Stimulated activated CD4-positive, alpha-beta T cell treated with anti-CD3 and anti-CD28 coated beads, Interleukin-4, amount 100 ng/mL, for 48 hours (primary cell): Measurements from ENCODE around the gene CTAG1A.
"Not testable (repeated sequence)": the region's sequence is repeated elsewhere in the genome, so short reads cannot be mapped to it uniquely, and the experiment has no call there.

ENCODE experiments used
- DNase-seq, 2 donors: peaks; one replicate each; pipeline ENCODE4 v3.0.0-alpha.2; 2020; ENCODE audit warnings: low read depth in 2 of 2

CTAG1A gene

GRCh38 chrX:154619182-154619581 lies 34.2 kb downstream of the CTAG1A start, which contains the start of gene CTAG1B:
Gene CTAG1B, minus strand, starts transcription at chrX:154619282. Its CDS starts 64 bp downstream, at chrX:154619218.
- DNase-seq = not testable (repeated sequence)

- not testable (repeated sequence) for DNase-seq
Measured at GRCh38 chrX:154620767-154621414, 36.0 kb downstream of the CTAG1A start.

- not testable (repeated sequence) for DNase-seq
Measured at GRCh38 chrX:154628960-154629359, 44.0 kb downstream of the CTAG1A start.

- not testable (repeated sequence) for DNase-seq
Measured at GRCh38 chrX:154630949-154631348, 46.0 kb downstream of the CTAG1A start.

GRCh38 chrX:154633661-154634060 lies 48.7 kb downstream of the CTAG1A start:
- DNase-seq = not testable (repeated sequence)
